Sigmoid colon (tissue), 7 donors: Measurements from ENCODE around the gene ZNF683. TPM values are rescaled to one million over a fixed set of nuclear protein-coding genes. Genes with fewer than 3 reads are reported as not detected.
"Not testable (repeated sequence)": the region's sequence is repeated elsewhere in the genome, so short reads cannot be mapped to it uniquely, and the experiment has no call there.

Experiments
- DNase-seq: peaks from one replicate; pipeline ENCODE4 v3.0.0-alpha.2; 2019
- H3K27ac ChIP-seq, 4 donors: fragments of 200-600 bp; sonication (generic); one replicate each; pipeline ENCODE4 v1.5.1; 2016 to 2019; ENCODE audit warnings: mild to moderate bottlenecking in 1 of 4
- H3K27me3 ChIP-seq, 3 donors: fragments of 200-600 bp; sonication (generic); one replicate each; pipeline ENCODE4 v1.5.1; 2019; ENCODE audit warnings: mild to moderate bottlenecking in 1 of 3
- H3K36me3 ChIP-seq, 4 donors: fragments of 200-600 bp; sonication (generic); one replicate each; pipeline ENCODE4 v1.5.1; 2016 to 2019
- H3K4me1 ChIP-seq, 4 donors: fragments of 200-600 bp; sonication (generic); one replicate each; pipeline ENCODE4 v1.5.1; 2017 to 2019
- H3K4me3 ChIP-seq, 4 donors: fragments of 200-600 bp; sonication (generic); one replicate each; pipeline ENCODE4 v1.5.1; 2017 to 2019; ENCODE audit warnings: mild to moderate bottlenecking in 2 of 4, moderate library complexity in 1 of 4
- H3K9me3 ChIP-seq, 4 donors: fragments of 200-600 bp in 3 of 4; sonication (generic) in 3 of 4; one replicate each; pipeline versions ENCODE4 v1.5.1 to v1.6.1; 2013 to 2019
- EP300 ChIP-seq, 4 donors: sonication (generic); formaldehyde crosslinking; IDR thresholded peaks; one replicate each; pipeline ENCODE4 v1.6.1; 2017; ENCODE audit warnings: antibody characterized with exemption in 4 of 4
- POLR2A ChIP-seq, 2 donors: fragments of 450-650 bp; IDR thresholded peaks; one replicate each; pipeline ENCODE4 v1.6.1; 2016; ENCODE audit warnings: antibody characterized with exemption in 2 of 2, mild to moderate bottlenecking in 2 of 2, moderate library complexity in 2 of 2
- POLR2AphosphoS5 ChIP-seq, 4 donors: sonication (generic); formaldehyde crosslinking; IDR thresholded peaks; one replicate each; pipeline ENCODE4 v1.6.1; 2017; ENCODE audit warnings: antibody characterized with exemption in 4 of 4
- WGBS, 2 donors: extraction: QIAGEN DNeasy Blood & Tissue Kit; methylation state at CpG; one replicate each; pipeline ENCODE4 v1.1.7; 2013; 5-methylcytosine and 5-hydroxymethylcytosine counted together
- intact Hi-C: fragments of 100-400 bp; cut with DNase I; formaldehyde crosslinking; loops from one replicate; pipeline ENCODE4 v1.15.1; 2023
- polyA plus RNA-seq, 3 donors: library from polyadenylated mRNA; stranded (reverse); fragments of 200-250 nt; gene quantifications; one replicate each; pipeline ENCODE4 v1.2.3, GENCODE V29; 2013
- total RNA-seq, 4 donors: library from RNA; depleted of rRNA; stranded (reverse); fragments of >200 nt; gene quantifications; one replicate each; pipeline ENCODE4 v1.1.0, GENCODE V29; 2016
- TF ChIP-seq, protein P1 (sequence below), 4 experiments: fragments of 450-650 bp in 3 of 4; fragments of 200-600 bp in 1 of 4; IDR thresholded peaks; one replicate each; pipeline ENCODE4 v1.5.1; 2016 to 2019; ENCODE audit warnings: antibody characterized with exemption in 4 of 4, mild to moderate bottlenecking in 3 of 4, moderate library complexity in 2 of 4
- donor health status: healthy with polysubstance abuse.
- donor health status: Bipolar disorder and iron deficiency.
- donor health status: healthy.

Gene ZNF683
- total and polyA plus RNA-seq, 7 donors: 0.52 TPM; not detected in 6

DNA sequence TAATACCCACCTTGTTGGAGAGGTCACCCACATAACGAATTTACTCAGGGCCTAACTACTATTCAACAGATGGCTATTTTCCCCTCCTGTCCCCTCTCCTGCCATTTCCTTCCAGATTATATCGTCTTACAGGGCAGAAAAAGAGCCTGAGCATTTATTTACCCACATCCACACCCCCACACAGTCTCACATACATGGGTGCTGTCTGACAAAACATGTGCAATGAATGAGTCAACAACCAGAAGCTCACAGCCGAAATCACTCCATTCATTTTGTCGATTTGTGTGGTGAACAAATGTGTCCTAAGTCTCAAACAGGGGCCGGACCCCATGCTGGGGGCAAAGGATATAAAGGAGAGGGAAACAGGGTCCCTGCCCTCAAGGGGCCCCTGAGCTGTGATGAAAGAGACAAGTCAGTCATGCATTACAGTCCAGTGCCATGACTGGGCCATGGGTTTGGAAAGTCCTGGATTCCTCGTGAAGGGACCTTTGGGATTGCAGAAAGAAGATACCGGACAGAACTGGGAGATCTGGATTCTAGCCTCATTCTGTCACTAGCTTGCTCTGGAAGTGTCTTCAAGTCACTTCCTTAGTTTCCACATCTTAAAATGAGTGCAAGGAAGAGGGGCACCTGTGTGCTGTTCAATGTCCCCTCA lies 16.4 kb upstream of the ZNF683 start:
- TF ChIP-seq EP300 (IDR thresholded peaks at IDR 0.05) (no peak), POLR2A (IDR thresholded peaks at IDR 0.05) (no peak), POLR2AphosphoS5 (IDR thresholded peaks at IDR 0.05) (no peak)
- TF ChIP-seq, protein P1, sequence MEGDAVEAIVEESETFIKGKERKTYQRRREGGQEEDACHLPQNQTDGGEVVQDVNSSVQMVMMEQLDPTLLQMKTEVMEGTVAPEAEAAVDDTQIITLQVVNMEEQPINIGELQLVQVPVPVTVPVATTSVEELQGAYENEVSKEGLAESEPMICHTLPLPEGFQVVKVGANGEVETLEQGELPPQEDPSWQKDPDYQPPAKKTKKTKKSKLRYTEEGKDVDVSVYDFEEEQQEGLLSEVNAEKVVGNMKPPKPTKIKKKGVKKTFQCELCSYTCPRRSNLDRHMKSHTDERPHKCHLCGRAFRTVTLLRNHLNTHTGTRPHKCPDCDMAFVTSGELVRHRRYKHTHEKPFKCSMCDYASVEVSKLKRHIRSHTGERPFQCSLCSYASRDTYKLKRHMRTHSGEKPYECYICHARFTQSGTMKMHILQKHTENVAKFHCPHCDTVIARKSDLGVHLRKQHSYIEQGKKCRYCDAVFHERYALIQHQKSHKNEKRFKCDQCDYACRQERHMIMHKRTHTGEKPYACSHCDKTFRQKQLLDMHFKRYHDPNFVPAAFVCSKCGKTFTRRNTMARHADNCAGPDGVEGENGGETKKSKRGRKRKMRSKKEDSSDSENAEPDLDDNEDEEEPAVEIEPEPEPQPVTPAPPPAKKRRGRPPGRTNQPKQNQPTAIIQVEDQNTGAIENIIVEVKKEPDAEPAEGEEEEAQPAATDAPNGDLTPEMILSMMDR (IDR thresholded peaks at IDR 0.05): no peak
- H3K27me3 ChIP-seq: peaks cover 0 to 8% (median 0%) of the 10 kb centered on the region in 3 donors
- H3K27ac ChIP-seq: no peak overlapping the region
- no peaks in the 10 kb centered on the region for H3K4me1 ChIP-seq
- no peak overlapping the region for H3K4me3 ChIP-seq
- 81 to 85% methylated on average over 7 of the region's 7 CpGs for WGBS, 2 donors
- H3K9me3 ChIP-seq: no peaks in the 10 kb centered on the region
- DNase-seq: no peak
- intact Hi-C loops: no loop called here
- H3K36me3 ChIP-seq: no peaks in the 10 kb centered on the region

DNA sequence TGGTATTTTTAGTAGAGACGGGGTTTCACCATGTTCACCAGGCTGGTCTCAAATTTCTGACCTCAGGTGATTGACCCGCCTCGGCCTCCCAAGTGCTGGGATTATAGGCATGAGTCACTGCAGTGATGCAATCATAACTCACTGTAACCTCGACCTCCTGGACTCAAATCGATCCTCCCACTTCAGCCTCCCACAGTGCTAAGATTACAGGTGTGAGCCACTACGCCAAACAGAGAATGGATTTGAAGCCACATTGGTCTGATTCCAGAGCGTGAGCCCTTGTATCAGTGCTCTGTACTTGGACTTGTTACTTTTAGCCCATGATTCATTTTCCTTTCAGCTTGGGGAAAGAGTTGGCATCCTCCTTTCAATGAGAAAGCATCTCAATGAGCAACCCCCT lies 14.9 kb upstream of the ZNF683 start:
- TF ChIP-seq POLR2AphosphoS5 (IDR thresholded peaks at IDR 0.05) (no peak), POLR2A (IDR thresholded peaks at IDR 0.05) (no peak), EP300 (IDR thresholded peaks at IDR 0.05) (no peak)
- TF ChIP-seq, protein P1 (IDR thresholded peaks at IDR 0.05): no peak
- intact Hi-C loops: no loop called here
- no peaks in the 10 kb centered on the region for H3K4me1 ChIP-seq
- peaks cover 0 to 8% (median 0%) of the 10 kb centered on the region in 3 donors for H3K27me3 ChIP-seq
- WGBS, 2 donors: 38 to 70% methylated on average over 7 of the region's 7 CpGs
- no peak overlapping the region for H3K4me3 ChIP-seq
- H3K36me3 ChIP-seq: no peaks in the 10 kb centered on the region
- no peak overlapping the region for H3K27ac ChIP-seq
- no peaks in the 10 kb centered on the region for H3K9me3 ChIP-seq
- DNase-seq: no peak

DNA sequence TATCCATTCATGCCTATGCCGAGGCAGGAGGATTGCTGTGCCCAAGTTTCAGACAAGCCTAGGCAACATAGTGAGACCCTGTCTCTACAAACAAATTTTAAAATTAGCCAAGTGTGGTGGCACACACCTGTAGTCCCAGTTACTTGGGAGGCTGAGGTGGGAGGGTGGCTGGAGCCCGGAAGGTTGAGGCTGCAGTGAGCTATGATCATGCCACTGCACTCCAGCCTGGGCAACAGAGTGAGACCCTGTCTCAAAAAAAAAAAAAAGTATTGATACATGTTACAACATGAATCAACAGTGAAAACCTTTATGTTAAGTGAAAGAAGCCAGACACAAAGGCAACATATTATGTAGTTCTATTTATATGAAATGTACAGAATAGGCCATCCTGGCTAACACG lies 12.5 kb upstream of the ZNF683 start:
- DNase-seq, H3K27ac ChIP-seq, H3K4me3 ChIP-seq, H3K4me1 ChIP-seq, H3K9me3 ChIP-seq, H3K36me3 ChIP-seq, intact Hi-C loops: not testable (repeated sequence)
- WGBS, 2 donors: 72 to 92% methylated on average over 3 of the region's 3 CpGs
- H3K27me3 ChIP-seq: peaks cover 0 to 15% (median 0%) of the 10 kb centered on the region in 3 donors

DNA sequence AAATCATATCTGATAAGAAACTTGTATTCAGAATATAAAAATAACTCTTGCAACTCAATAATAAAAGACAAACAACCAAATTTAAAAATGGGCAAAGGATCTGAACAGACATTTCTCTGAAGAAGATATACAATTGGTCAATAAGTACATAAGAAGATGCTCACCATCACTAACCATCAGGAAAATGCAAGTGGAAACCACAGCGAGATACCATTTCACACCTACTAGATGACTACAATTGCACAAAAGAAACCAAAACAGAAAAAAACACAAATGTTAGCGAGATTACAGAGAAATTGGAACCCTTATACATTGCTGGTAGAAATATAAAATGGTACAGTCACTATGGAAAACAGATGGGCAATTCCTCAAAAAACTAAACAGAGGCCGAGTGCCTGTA lies 11.5 kb upstream of the ZNF683 start:
- 67 to 76% methylated on average over 3 of the region's 3 CpGs for WGBS, 2 donors
- no peaks in the 10 kb centered on the region for H3K9me3 ChIP-seq
- H3K4me3 ChIP-seq: no peak overlapping the region
- no peaks in the 10 kb centered on the region for H3K4me1 ChIP-seq
- intact Hi-C loops: no loop called here
- H3K27me3 ChIP-seq: peaks cover 0 to 11% (median 0%) of the 10 kb centered on the region in 3 donors
- H3K36me3 ChIP-seq: no peaks in the 10 kb centered on the region
- DNase-seq: no peak
- no peak overlapping the region for H3K27ac ChIP-seq
- TF ChIP-seq POLR2AphosphoS5 (IDR thresholded peaks at IDR 0.05) (no peak), POLR2A (IDR thresholded peaks at IDR 0.05) (no peak), EP300 (IDR thresholded peaks at IDR 0.05) (no peak)
- TF ChIP-seq, protein P1 (IDR thresholded peaks at IDR 0.05): no peak

DNA sequence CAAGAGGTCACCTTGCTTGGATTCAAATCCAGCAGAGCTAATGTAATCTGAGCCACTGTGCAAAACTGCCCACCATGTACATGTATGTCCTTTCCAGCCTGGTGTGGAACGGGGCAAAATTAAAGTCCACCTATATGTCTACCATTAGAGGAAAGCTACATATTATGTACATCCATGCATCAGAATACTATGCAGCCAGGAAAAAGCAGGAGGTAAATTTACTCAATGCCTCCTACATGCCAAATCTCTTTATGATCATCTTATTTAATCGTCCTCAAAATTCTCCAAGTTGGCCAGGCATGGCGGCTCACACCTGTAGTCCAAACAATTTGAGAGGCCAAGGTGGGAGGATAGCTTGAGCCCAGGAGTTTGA lies 6.3 kb upstream of the ZNF683 start:
- Histone ChIP-seq H3K27me3 (peaks cover 0 to 7% (median 0%) of the 10 kb centered on the region in 3 donors), H3K4me1 (peaks cover 0 to 8% (median 2%) of the 10 kb centered on the region in 4 donors), H3K9me3 (peaks cover 0 to 3% (median 0%) of the 10 kb centered on the region in 4 donors), H3K4me3 (no peak overlapping the region), H3K36me3 (no peaks in the 10 kb centered on the region), H3K27ac (no peak overlapping the region)
- TF ChIP-seq EP300 (IDR thresholded peaks at IDR 0.05) (no peak), POLR2AphosphoS5 (IDR thresholded peaks at IDR 0.05) (no peak), POLR2A (IDR thresholded peaks at IDR 0.05) (no peak)
- TF ChIP-seq, protein P1 (IDR thresholded peaks at IDR 0.05): no peak
- DNase-seq: no peak
- intact Hi-C loops: no loop called here
- WGBS, 2 donors: 96 to 97% methylated on average over 3 of the region's 3 CpGs
